IMR-90 (cell line): ENCODE measurements around the gene DOK4. TPM values are rescaled to one million over a fixed set of nuclear protein-coding genes. Genes with fewer than 3 reads are reported as not detected.
A peak's percentile ranks its signal among the peaks of the same experiment; 100 is the strongest.

Experiments used
- ATAC-seq: fragments of 200-7000 bp; cut with Tn5 transposase; 2 replicates; pipeline ENCODE4 v1.9.1; 2020; ENCODE audit warnings: low read depth, mild to moderate bottlenecking, moderate library complexity
- BruUV-seq: library from RNA; stranded (reverse); fragments of 400-500 nt; replicated peaks from 2 replicates; lab custom pipeline; 2021; lab: Mats Ljungman, UMichigan
- CTCF ChIA-PET: fragments of 300-600 bp; formaldehyde crosslinking; extraction: SDS; loops from one replicate; lab custom pipeline; 2021; ENCODE audit warnings: antibody characterized with exemption; lab: Yijun Ruan, JAX
- POLR2A ChIA-PET: fragments of 300-600 bp; sonication (Branson Sonifier 250); formaldehyde crosslinking; loops from one replicate; lab custom pipeline; 2022; ENCODE audit warnings: antibody characterized with exemption; ENCODE audit not compliant: unreplicated experiment; lab: Charles Lee
- DNase-seq: peaks from one replicate; pipeline ENCODE4 v3.0.0; 2013
- H2AFZ ChIP-seq: replicated peaks from 2 replicates; pipeline ENCODE3; 2013; ENCODE audit warnings: low read length, mild to moderate bottlenecking; ENCODE audit not compliant: poor library complexity
- H2AK5ac ChIP-seq: 2 replicates; pipeline ENCODE4 v1.6.1; 2013; ENCODE audit warnings: low read depth, low read length, inconsistent platforms
- H2AK9ac ChIP-seq: replicated peaks from 2 replicates; pipeline ENCODE3; 2013; ENCODE audit warnings: mild to moderate bottlenecking, low read depth, low read length, moderate library complexity; ENCODE audit not compliant: poor library complexity
- H2BK120ac ChIP-seq: 2 replicates; pipeline ENCODE4 v1.6.1; 2013; ENCODE audit warnings: low read depth, low read length, inconsistent platforms
- H2BK15ac ChIP-seq: 3 replicates; pipeline ENCODE4 v1.6.1; 2013; ENCODE audit warnings: low read depth, low read length, inconsistent platforms
- H2BK20ac ChIP-seq: 2 replicates; pipeline ENCODE4 v1.6.1; 2013; ENCODE audit warnings: low read depth, mild to moderate bottlenecking, inconsistent platforms, low read length, moderate library complexity
- H2BK5ac ChIP-seq: 2 replicates; pipeline ENCODE4 v1.6.1; 2013; ENCODE audit warnings: mild to moderate bottlenecking, low read depth, low read length, inconsistent platforms; ENCODE audit not compliant: poor library complexity, severe bottlenecking
- H3K14ac ChIP-seq: replicated peaks from 2 replicates; pipeline ENCODE4 v1.6.1; 2013; ENCODE audit warnings: low read depth, low read length, inconsistent platforms
- H3K18ac ChIP-seq: 2 replicates; pipeline ENCODE4 v1.6.1; 2013; ENCODE audit warnings: low read depth, low read length, control low read depth
- H3K23ac ChIP-seq: 2 replicates; pipeline ENCODE4 v1.6.1; 2013; ENCODE audit warnings: low read depth, low read length, inconsistent platforms
- H3K27ac ChIP-seq: 2 replicates; pipeline ENCODE4 v1.5.1; 2013; ENCODE audit warnings: mild to moderate bottlenecking, control low read depth, low read length; ENCODE audit not compliant: insufficient read depth
- H3K27me3 ChIP-seq: 2 replicates; pipeline ENCODE4 v1.6.1; 2013; ENCODE audit warnings: low read length; ENCODE audit not compliant: control insufficient read depth, insufficient read depth
- H3K36me3 ChIP-seq: 2 replicates; pipeline ENCODE4 v1.6.1; 2013; ENCODE audit warnings: low read length, mixed read lengths; ENCODE audit not compliant: control insufficient read depth, insufficient read depth
- H3K4ac ChIP-seq: 2 replicates; pipeline ENCODE4 v1.6.1; 2013; ENCODE audit warnings: low read depth, low read length, inconsistent platforms
- H3K4me1 ChIP-seq: 2 replicates; pipeline ENCODE4 v1.6.1; 2013; ENCODE audit warnings: low read length, mixed read lengths; ENCODE audit not compliant: control insufficient read depth, insufficient read depth
- H3K4me2 ChIP-seq: 2 replicates; pipeline ENCODE4 v1.6.1; 2013; ENCODE audit warnings: low read depth, mild to moderate bottlenecking, control low read depth, low read length, moderate library complexity
- H3K4me3 ChIP-seq: 2 replicates; pipeline ENCODE4 v1.5.1; 2013; ENCODE audit warnings: low read depth, mild to moderate bottlenecking, control low read depth, low read length, moderate library complexity; ENCODE audit not compliant: insufficient read depth
- H3K56ac ChIP-seq: 2 replicates; pipeline ENCODE4 v1.6.1; 2013; ENCODE audit warnings: low read length, inconsistent platforms; ENCODE audit not compliant: insufficient read depth; ENCODE audit errors: extremely low read depth
- H3K79me1 ChIP-seq, 2 experiments: 2 replicates each; pipeline ENCODE4 v1.6.1; 2013; ENCODE audit warnings: low read length in 2 of 2, inconsistent platforms in 1 of 2, low read depth in 1 of 2
- H3K9ac ChIP-seq: 2 replicates; pipeline ENCODE4 v1.6.1; 2013; ENCODE audit warnings: low read depth, low read length, control low read depth
- H3K9me1 ChIP-seq: 2 replicates; pipeline ENCODE4 v1.6.1; 2013; ENCODE audit warnings: low read length, inconsistent platforms; ENCODE audit not compliant: insufficient read depth
- H3K9me3 ChIP-seq: 2 replicates; pipeline ENCODE4 v1.6.1; 2013; ENCODE audit warnings: low read length; ENCODE audit not compliant: control insufficient read depth, insufficient read depth
- H4K20me1 ChIP-seq: 2 replicates; pipeline ENCODE4 v1.6.1; 2013; ENCODE audit warnings: low read length, inconsistent platforms; ENCODE audit not compliant: insufficient read depth
- H4K5ac ChIP-seq: 2 replicates; pipeline ENCODE4 v1.6.1; 2013; ENCODE audit warnings: mild to moderate bottlenecking, low read depth, low read length, control low read depth
- H4K8ac ChIP-seq, 2 experiments: 2 replicates each; pipeline ENCODE4 v1.6.1; 2013; ENCODE audit warnings: low read depth in 2 of 2, low read length in 2 of 2, control low read depth in 1 of 2, inconsistent platforms in 1 of 2
- H4K91ac ChIP-seq: 2 replicates; pipeline ENCODE4 v1.6.1; 2013; ENCODE audit warnings: low read depth, low read length, inconsistent platforms; ENCODE audit not compliant: insufficient read depth
- BHLHE40 ChIP-seq: fragments of 150-350 bp; IDR thresholded peaks from 2 replicates; pipeline ENCODE4 v1.6.1; 2016; ENCODE audit warnings: mild to moderate bottlenecking, low read depth, low read length
- CHD1 ChIP-seq: IDR thresholded peaks from 2 replicates; pipeline ENCODE4 v1.6.1; 2012; ENCODE audit warnings: low read depth, low read length, improper control_type of control experiment
- ELK1 ChIP-seq: fragments of 150-350 bp; IDR thresholded peaks from 2 replicates; pipeline ENCODE4 v1.6.1; 2016; ENCODE audit warnings: low read depth, mild to moderate bottlenecking, low read length, moderate library complexity, borderline replicate concordance
- FOS ChIP-seq: fragments of 150-350 bp; IDR thresholded peaks from 2 replicates; pipeline ENCODE4 v1.6.1; 2016; ENCODE audit warnings: low read depth, low read length
- MAFK ChIP-seq: IDR thresholded peaks from 2 replicates; pipeline ENCODE4 v1.6.1; 2012; ENCODE audit warnings: low read depth, low read length, improper control_type of control experiment
- MAZ ChIP-seq: IDR thresholded peaks from 2 replicates; pipeline ENCODE4 v1.6.1; 2012; ENCODE audit warnings: low read depth, mild to moderate bottlenecking, low read length, improper control_type of control experiment, moderate library complexity, borderline replicate concordance
- POLR2A ChIP-seq: IDR thresholded peaks from 2 replicates; pipeline ENCODE4 v1.6.1; 2012; ENCODE audit warnings: mild to moderate bottlenecking, low read depth, low read length
- RAD21 ChIP-seq: IDR thresholded peaks from 2 replicates; pipeline ENCODE4 v1.6.1; 2012; ENCODE audit warnings: low read length, improper control_type of control experiment
- USF2 ChIP-seq: fragments of 150-350 bp; IDR thresholded peaks from 2 replicates; pipeline ENCODE4 v1.6.1; 2017; ENCODE audit warnings: mild to moderate bottlenecking, antibody characterized with exemption, low read length, low read depth
- dilution Hi-C: fragments of 300-500 bp; cut with HindIII; formaldehyde crosslinking; loops from one replicate; pipeline ENCODE4 v1.14.3; 2018; ENCODE audit warnings: low sequenced_read_pairs; ENCODE audit not compliant: unreplicated experiment
- in situ Hi-C: fragments of 300-500 bp; cut with MboI; formaldehyde crosslinking; loops from 3 replicates; pipeline ENCODE4 v1.14.3; 2019; ENCODE audit warnings: low sequenced_read_pairs, inconsistent platforms, mixed read lengths
- intact Hi-C: fragments of 100-400 bp; cut with micrococcal nuclease; formaldehyde crosslinking; loops from 2 replicates; pipeline ENCODE4 v1.10.0; 2022
- polyA plus RNA-seq, 3 experiments: library from polyadenylated mRNA; depleted of rRNA; stranded (reverse); fragments of >200 nt; gene quantifications; 2 replicates each; pipeline ENCODE4 v1.2.3, GENCODE V29; 2012; ENCODE audit warnings: low replicate concordance in 1 of 3
- total RNA-seq: library from RNA; depleted of rRNA; stranded (reverse); fragments of >200 nt; gene quantifications from 2 replicates; pipeline ENCODE4 v1.2.3, GENCODE V29; 2012

Gene DOK4
- total and polyA plus RNA-seq, 2 of the 4 experiments (the other 2 are of a cell fraction) = 22.0 to 25.9 TPM

GRCh38 chr16:57427824-57428223 is 58.5 kb downstream of the DOK4 start:
- no peak overlapping the region for H4K8ac ChIP-seq
- no peak overlapping the region for H2BK15ac ChIP-seq
- H3K36me3 ChIP-seq = peaks cover 38% of the 10 kb centered on the region
- no TSS peak for BruUV-seq
- H3K18ac ChIP-seq = no peak overlapping the region
- no peak overlapping the region for H3K27ac ChIP-seq
- no peaks in the 10 kb centered on the region for H3K9me3 ChIP-seq
- no peaks in the 10 kb centered on the region for H3K79me1 ChIP-seq
- H2BK120ac ChIP-seq = no peak overlapping the region
- H3K9me1 ChIP-seq = no peaks in the 10 kb centered on the region
- no peak overlapping the region for H2BK5ac ChIP-seq
- ATAC-seq (no peak; the same call in 1 of the 2 replicates), DNase-seq (peak; percentile 15)
- no peak for TF ChIP-seq ELK1
- no peak for TF ChIP-seq MAZ
- no peak for TF ChIP-seq USF2
- TF ChIP-seq CHD1 = no peak
- no peak for TF ChIP-seq RAD21
- TF ChIP-seq POLR2A = no peak
- no peak for TF ChIP-seq FOS
- no peak for TF ChIP-seq MAFK
- no peak for TF ChIP-seq BHLHE40
- no peak overlapping the region for H3K56ac ChIP-seq
- no peaks in the 10 kb centered on the region for H4K20me1 ChIP-seq
- dilution Hi-C loops (no loop called here), intact Hi-C loops (no loop called here), in situ Hi-C loops (no loop called here)
- no peaks in the 10 kb centered on the region for H3K27me3 ChIP-seq
- H3K4me1 ChIP-seq = no peaks in the 10 kb centered on the region; the same call in 1 of the 2 replicates
- H2AK9ac ChIP-seq = no peak overlapping the region
- H4K91ac ChIP-seq = no peak overlapping the region
- no peak overlapping the region for H4K5ac ChIP-seq
- no peak overlapping the region for H3K9ac ChIP-seq
- POLR2A ChIA-PET = no interaction called here
- no peak overlapping the region for H3K4me2 ChIP-seq
- no peak overlapping the region for H3K23ac ChIP-seq
- no peak overlapping the region for H2AFZ ChIP-seq
- no peak overlapping the region for H3K4ac ChIP-seq
- no peak overlapping the region for H3K4me3 ChIP-seq
- CTCF ChIA-PET = no interaction called here
- H2AK5ac ChIP-seq = no peak overlapping the region
- no peak overlapping the region for H2BK20ac ChIP-seq
- no peak overlapping the region for H3K14ac ChIP-seq
